A549 (cell line): ENCODE measurements around the gene FOXO3.

Source experiments
- EHF ChIP-seq: fragments of 250-450 bp; sonication (Bioruptor Pico); IDR thresholded peaks from 2 replicates; pipeline ENCODE4 v1.5.0; 2020; ENCODE audit warnings: mild to moderate bottlenecking
- FOSL2 ChIP-seq, 2 experiments: fragments of 450-650 bp in 1 of 2; fragments of >200 bp in 1 of 2; sonication (Bioruptor Twin) in 1 of 2; formaldehyde crosslinking; IDR thresholded peaks; 2 replicates each; pipeline versions ENCODE4 v1.5.0 to v1.6.1; 2016 to 2020; ENCODE audit warnings: mild to moderate bottlenecking in 1 of 2, moderate library complexity in 1 of 2
- GATA3 ChIP-seq: IDR thresholded peaks from 2 replicates; pipeline ENCODE4 v1.6.1; 2012; ENCODE audit warnings: borderline replicate concordance
- JUNB ChIP-seq: fragments of >200 bp; sonication (Bioruptor Twin); formaldehyde crosslinking; IDR thresholded peaks from 2 replicates; pipeline ENCODE4 v1.6.1; 2016
- MAFK ChIP-seq: fragments of 450-650 bp; IDR thresholded peaks from 2 replicates; pipeline ENCODE4 v1.6.1; 2014; ENCODE audit not compliant: partially characterized antibody
- NPAS2 ChIP-seq: fragments of 250-450 bp; sonication (Bioruptor Pico); IDR thresholded peaks from 2 replicates; pipeline ENCODE4 v1.8.0; 2022; ENCODE audit warnings: mild to moderate bottlenecking, moderate library complexity, borderline replicate concordance
- POLR2A ChIP-seq: IDR thresholded peaks from 2 replicates; pipeline ENCODE4 v1.6.1; 2012; ENCODE audit warnings: mild to moderate bottlenecking, low read length
- RAD21 ChIP-seq, 2 experiments: fragments of >200 bp in 1 of 2; sonication (Bioruptor Twin) in 1 of 2; formaldehyde crosslinking in 1 of 2; IDR thresholded peaks in 1 of 2; conservative IDR thresholded peaks in 1 of 2; 2 replicates in 1 of 2; 3 replicates in 1 of 2; pipeline ENCODE4 v1.6.1; 2012 to 2018; ENCODE audit warnings: inconsistent platforms in 1 of 2
- RFX5 ChIP-seq: fragments of 450-650 bp; IDR thresholded peaks from 2 replicates; pipeline ENCODE4 v1.7.1; 2014; ENCODE audit warnings: antibody characterized with exemption, mild to moderate bottlenecking, moderate library complexity
- SMC3 ChIP-seq: fragments of >200 bp; sonication (Bioruptor Twin); formaldehyde crosslinking; IDR thresholded peaks from 3 replicates; pipeline ENCODE4 v1.6.1; 2018; ENCODE audit warnings: inconsistent platforms
- TF ChIP-seq, protein P1 (sequence below): fragments of >200 bp; sonication (Bioruptor Twin); formaldehyde crosslinking; IDR thresholded peaks from 3 replicates; pipeline ENCODE4 v1.5.1; 2016
- TF ChIP-seq, protein P2 (sequence below): IDR thresholded peaks from 2 replicates; pipeline ENCODE4 v1.6.1; 2012

DNA sequence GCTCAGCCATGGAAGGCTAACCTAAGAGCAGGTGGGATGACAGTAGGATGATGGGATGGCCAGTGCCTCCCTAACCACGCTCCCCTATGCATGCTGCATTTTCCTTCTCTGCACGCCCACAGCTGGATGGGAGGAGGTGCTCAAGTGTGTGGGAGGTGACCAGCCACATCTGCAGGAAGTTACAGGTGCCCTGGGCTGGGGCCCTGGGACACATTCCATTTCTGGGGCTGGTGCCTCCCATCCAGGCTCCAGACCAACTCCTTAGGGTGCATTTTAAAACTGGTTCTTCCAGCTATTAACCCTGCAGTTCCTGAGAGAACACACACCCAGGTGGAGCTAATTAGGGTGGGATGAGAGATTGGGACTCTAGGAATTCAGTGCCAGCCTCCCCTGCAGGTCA is 152.2 kb downstream of the FOXO3 start:
- no peak for TF ChIP-seq RAD21 (conservative IDR thresholded peaks at IDR 0.05 in 1 of 2, IDR thresholded peaks at IDR 0.05 in 1 of 2)
- TF ChIP-seq MAFK: no peak
- no peak for TF ChIP-seq SMC3
- no peak for TF ChIP-seq NPAS2 (CRISPR knock-in tag)
- no peak for TF ChIP-seq RFX5
- TF ChIP-seq EHF: no peak
- TF ChIP-seq, protein P1, sequence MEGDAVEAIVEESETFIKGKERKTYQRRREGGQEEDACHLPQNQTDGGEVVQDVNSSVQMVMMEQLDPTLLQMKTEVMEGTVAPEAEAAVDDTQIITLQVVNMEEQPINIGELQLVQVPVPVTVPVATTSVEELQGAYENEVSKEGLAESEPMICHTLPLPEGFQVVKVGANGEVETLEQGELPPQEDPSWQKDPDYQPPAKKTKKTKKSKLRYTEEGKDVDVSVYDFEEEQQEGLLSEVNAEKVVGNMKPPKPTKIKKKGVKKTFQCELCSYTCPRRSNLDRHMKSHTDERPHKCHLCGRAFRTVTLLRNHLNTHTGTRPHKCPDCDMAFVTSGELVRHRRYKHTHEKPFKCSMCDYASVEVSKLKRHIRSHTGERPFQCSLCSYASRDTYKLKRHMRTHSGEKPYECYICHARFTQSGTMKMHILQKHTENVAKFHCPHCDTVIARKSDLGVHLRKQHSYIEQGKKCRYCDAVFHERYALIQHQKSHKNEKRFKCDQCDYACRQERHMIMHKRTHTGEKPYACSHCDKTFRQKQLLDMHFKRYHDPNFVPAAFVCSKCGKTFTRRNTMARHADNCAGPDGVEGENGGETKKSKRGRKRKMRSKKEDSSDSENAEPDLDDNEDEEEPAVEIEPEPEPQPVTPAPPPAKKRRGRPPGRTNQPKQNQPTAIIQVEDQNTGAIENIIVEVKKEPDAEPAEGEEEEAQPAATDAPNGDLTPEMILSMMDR: no peak
- TF ChIP-seq POLR2A: no peak
- no peak for TF ChIP-seq FOSL2 (IDR thresholded peaks at IDR 0.05)
- no peak for TF ChIP-seq FOSL2 (CRISPR knock-in tag; IDR thresholded peaks at IDR 0.05)
- TF ChIP-seq, protein P2, sequence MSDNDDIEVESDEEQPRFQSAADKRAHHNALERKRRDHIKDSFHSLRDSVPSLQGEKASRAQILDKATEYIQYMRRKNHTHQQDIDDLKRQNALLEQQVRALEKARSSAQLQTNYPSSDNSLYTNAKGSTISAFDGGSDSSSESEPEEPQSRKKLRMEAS: no peak
- no peak for TF ChIP-seq GATA3
- no peak for TF ChIP-seq JUNB
